Tibial nerve (tissue), 4 donors: ENCODE data around the gene PADI1.

Experiments used
- EP300 ChIP-seq, 2 donors: sonication (generic); formaldehyde crosslinking; IDR thresholded peaks; one replicate each; pipeline ENCODE4 v1.6.1; 2017; ENCODE audit warnings: antibody characterized with exemption in 2 of 2, mild to moderate bottlenecking in 1 of 2
- POLR2A ChIP-seq, 2 donors: fragments of 450-650 bp; IDR thresholded peaks; one replicate each; pipeline ENCODE4 v1.6.1; 2017; ENCODE audit warnings: antibody characterized with exemption in 2 of 2, mild to moderate bottlenecking in 2 of 2, moderate library complexity in 2 of 2
- TF ChIP-seq, protein P1 (sequence below), 5 experiments: fragments of 200-600 bp in 3 of 5; fragments of 450-650 bp in 2 of 5; sonication (generic) in 3 of 5; IDR thresholded peaks; one replicate each; pipeline ENCODE4 v1.5.1; 2016 to 2019; ENCODE audit warnings: antibody characterized with exemption in 5 of 5, mild to moderate bottlenecking in 3 of 5, moderate library complexity in 2 of 5

DNA sequence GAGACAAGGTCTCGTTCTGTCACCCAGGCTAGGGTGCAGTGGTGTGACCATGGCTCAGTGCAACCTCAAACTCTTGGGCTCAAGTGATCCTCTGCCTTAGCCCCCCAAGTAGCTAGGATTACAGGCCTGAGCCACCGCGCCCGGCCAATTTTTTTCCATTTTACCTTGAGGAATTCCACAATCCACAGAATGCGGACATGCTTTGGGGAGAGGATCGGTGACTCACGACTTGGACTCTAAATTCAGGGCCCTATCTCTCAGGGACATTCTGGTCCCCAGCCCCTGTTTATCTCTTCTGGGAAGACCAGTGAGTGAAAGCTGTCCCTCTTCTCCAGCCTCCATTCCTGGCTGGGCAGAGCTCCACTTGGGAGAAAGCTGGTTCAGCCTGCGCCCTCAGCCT is 5.2 kb downstream of the PADI1 start:
- TF ChIP-seq POLR2A (IDR thresholded peaks at IDR 0.05) (no peak), EP300 (IDR thresholded peaks at IDR 0.05) (no peak)
- TF ChIP-seq, protein P1, sequence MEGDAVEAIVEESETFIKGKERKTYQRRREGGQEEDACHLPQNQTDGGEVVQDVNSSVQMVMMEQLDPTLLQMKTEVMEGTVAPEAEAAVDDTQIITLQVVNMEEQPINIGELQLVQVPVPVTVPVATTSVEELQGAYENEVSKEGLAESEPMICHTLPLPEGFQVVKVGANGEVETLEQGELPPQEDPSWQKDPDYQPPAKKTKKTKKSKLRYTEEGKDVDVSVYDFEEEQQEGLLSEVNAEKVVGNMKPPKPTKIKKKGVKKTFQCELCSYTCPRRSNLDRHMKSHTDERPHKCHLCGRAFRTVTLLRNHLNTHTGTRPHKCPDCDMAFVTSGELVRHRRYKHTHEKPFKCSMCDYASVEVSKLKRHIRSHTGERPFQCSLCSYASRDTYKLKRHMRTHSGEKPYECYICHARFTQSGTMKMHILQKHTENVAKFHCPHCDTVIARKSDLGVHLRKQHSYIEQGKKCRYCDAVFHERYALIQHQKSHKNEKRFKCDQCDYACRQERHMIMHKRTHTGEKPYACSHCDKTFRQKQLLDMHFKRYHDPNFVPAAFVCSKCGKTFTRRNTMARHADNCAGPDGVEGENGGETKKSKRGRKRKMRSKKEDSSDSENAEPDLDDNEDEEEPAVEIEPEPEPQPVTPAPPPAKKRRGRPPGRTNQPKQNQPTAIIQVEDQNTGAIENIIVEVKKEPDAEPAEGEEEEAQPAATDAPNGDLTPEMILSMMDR (IDR thresholded peaks at IDR 0.05) = no peak
